ENCODE measurements around the gene CLTRN.

Gene CLTRN

GRCh38 chrX:15646543-15646942 is 18.1 kb downstream of the CLTRN start:
- no peak for DNase-seq

- no peak for DNase-seq
These were observed 18.6 kb downstream of the CLTRN start for GRCh38 chrX:15646031-15646430.

GRCh38 chrX:15645266-15645665 is 19.3 kb downstream of the CLTRN start:
- DNase-seq, result no peak

- no peak for DNase-seq
These were observed 20.1 kb downstream of the CLTRN start for GRCh38 chrX:15644560-15644872.

- DNase-seq, result no peak
These were observed 20.6 kb downstream of the CLTRN start for GRCh38 chrX:15643786-15644559.

GRCh38 chrX:15631637-15632036 is 33.0 kb downstream of the CLTRN start:
- DNase-seq, result no peak

- no peak for DNase-seq
These were observed 41.6 kb downstream of the CLTRN start for GRCh38 chrX:15623054-15623453.

- DNase-seq, result no peak
These were observed 45.4 kb downstream of the CLTRN start for GRCh38 chrX:15619053-15619755.

GRCh38 chrX:15617111-15617510 is 47.5 kb downstream of the CLTRN start:
- DNase-seq, result no peak

GRCh38 chrX:15616531-15616930 is 48.1 kb downstream of the CLTRN start:
- no peak for DNase-seq

- DNase-seq, result no peak
These were observed 57.5 kb downstream of the CLTRN start for GRCh38 chrX:15607067-15607466.

- DNase-seq, result no peak
These were observed 58.5 kb downstream of the CLTRN start for GRCh38 chrX:15606136-15606535.

- no peak for DNase-seq
These were observed 59.4 kb downstream of the CLTRN start for GRCh38 chrX:15605226-15605625.

GRCh38 chrX:15602761-15603160 is 61.8 kb downstream of the CLTRN start:
- DNase-seq, result no peak

GRCh38 chrX:15601932-15602331 is 62.7 kb downstream of the CLTRN start:
- DNase-seq, result no peak

GRCh38 chrX:15600745-15601144 is 63.9 kb downstream of the CLTRN start, which contains the start of gene ACE2:
ACE2 (minus strand) TSS chrX:15600960; CDS start chrX:15600911, 49 bp downstream.
- DNase-seq, result no peak

GRCh38 chrX:15600049-15600448 is 64.6 kb downstream of the CLTRN start:
- no peak for DNase-seq

GRCh38 chrX:15599461-15599860 is 65.1 kb downstream of the CLTRN start:
- DNase-seq, result no peak

- no peak for DNase-seq
These were observed 66.6 kb downstream of the CLTRN start for GRCh38 chrX:15598026-15598425.

GRCh38 chrX:15594371-15594770 is 70.2 kb downstream of the CLTRN start:
- no peak for DNase-seq

- DNase-seq, result no peak
These were observed 84.5 kb downstream of the CLTRN start for GRCh38 chrX:15579778-15580747.
